HL-60 (cell line): ENCODE results near the gene OSTF1.

Experiments
- DNase-seq, 2 experiments: peaks; one replicate each; pipeline ENCODE4 v3.0.0-alpha.2; 2010 to 2020; ENCODE audit warnings: low read depth in 1 of 2, low spot score in 1 of 2
- H3K27ac ChIP-seq: fragments of 250-450 bp; sonication (Bioruptor Pico); replicated peaks from 2 replicates; pipeline ENCODE4 v1.5.1; 2020; ENCODE audit warnings: mild to moderate bottlenecking, moderate library complexity
- H3K27me3 ChIP-seq: fragments of 250-450 bp; sonication (Bioruptor Pico); 2 replicates; pipeline ENCODE4 v1.5.1; 2021; ENCODE audit warnings: mild to moderate bottlenecking, moderate library complexity; ENCODE audit not compliant: insufficient read depth, poor library complexity, severe bottlenecking
- H3K4me3 ChIP-seq: replicated peaks from 2 replicates; pipeline ENCODE4 v1.5.1; 2011; ENCODE audit warnings: mild to moderate bottlenecking, control low read depth, low read length; ENCODE audit not compliant: insufficient read depth
- GABPA ChIP-seq: IDR thresholded peaks from 2 replicates; pipeline ENCODE4 v1.6.1; 2012; ENCODE audit warnings: low read depth
- POLR2AphosphoS5 ChIP-seq: IDR thresholded peaks from 2 replicates; pipeline ENCODE4 v1.6.1; 2012; ENCODE audit warnings: low read depth
- SPI1 ChIP-seq: IDR thresholded peaks from 2 replicates; pipeline ENCODE4 v1.6.1; 2012; ENCODE audit warnings: low read depth, mild to moderate bottlenecking, borderline replicate concordance
- TF ChIP-seq, protein P1 (sequence below): IDR thresholded peaks from one replicate; pipeline ENCODE4 v1.5.1; 2011; ENCODE audit warnings: low read length, control low read depth, inconsistent platforms; ENCODE audit not compliant: insufficient read depth
- TF ChIP-seq, protein P2 (sequence below): IDR thresholded peaks from 2 replicates; pipeline ENCODE4 v1.6.1; 2012; ENCODE audit warnings: low read depth; ENCODE audit not compliant: insufficient replicate concordance

OSTF1 gene

DNA sequence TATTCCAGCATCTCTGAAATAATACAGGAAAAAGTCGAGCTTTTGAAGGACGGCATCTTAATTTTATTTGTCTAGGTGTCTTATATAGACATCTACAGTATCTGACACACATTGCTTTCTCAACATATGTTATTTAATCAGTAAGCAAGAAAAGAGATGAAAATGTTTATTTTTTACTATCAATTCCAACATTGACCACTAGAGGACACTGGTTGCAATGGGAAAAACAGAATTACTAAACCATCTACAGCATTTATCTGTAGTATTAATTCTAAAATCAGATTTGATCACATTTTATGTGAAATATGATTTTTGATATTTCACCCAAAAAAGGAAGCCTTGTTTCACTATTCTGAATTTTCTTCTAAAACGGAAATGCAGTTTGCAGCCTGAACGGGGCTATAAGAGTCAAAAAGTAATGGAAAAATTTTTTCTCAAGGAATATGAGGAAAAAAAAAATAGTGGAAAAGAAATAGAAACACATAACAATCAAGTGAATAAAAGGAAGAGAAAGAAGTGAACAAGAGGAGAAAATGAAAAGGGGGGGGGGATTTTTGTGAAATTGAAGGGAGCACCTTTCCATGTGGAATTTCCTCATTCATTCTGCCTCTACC, 98.6 kb downstream of the OSTF1 start:
- Histone ChIP-seq H3K4me3 (no peak overlapping the region), H3K27me3 (no peaks in the 10 kb centered on the region), H3K27ac (no peak overlapping the region)
- DNase-seq: no peak
- TF ChIP-seq POLR2AphosphoS5 (no peak), SPI1 (no peak), GABPA (no peak)
- TF ChIP-seq, protein P1, sequence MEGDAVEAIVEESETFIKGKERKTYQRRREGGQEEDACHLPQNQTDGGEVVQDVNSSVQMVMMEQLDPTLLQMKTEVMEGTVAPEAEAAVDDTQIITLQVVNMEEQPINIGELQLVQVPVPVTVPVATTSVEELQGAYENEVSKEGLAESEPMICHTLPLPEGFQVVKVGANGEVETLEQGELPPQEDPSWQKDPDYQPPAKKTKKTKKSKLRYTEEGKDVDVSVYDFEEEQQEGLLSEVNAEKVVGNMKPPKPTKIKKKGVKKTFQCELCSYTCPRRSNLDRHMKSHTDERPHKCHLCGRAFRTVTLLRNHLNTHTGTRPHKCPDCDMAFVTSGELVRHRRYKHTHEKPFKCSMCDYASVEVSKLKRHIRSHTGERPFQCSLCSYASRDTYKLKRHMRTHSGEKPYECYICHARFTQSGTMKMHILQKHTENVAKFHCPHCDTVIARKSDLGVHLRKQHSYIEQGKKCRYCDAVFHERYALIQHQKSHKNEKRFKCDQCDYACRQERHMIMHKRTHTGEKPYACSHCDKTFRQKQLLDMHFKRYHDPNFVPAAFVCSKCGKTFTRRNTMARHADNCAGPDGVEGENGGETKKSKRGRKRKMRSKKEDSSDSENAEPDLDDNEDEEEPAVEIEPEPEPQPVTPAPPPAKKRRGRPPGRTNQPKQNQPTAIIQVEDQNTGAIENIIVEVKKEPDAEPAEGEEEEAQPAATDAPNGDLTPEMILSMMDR: peak; percentile 57
- TF ChIP-seq, protein P2, sequence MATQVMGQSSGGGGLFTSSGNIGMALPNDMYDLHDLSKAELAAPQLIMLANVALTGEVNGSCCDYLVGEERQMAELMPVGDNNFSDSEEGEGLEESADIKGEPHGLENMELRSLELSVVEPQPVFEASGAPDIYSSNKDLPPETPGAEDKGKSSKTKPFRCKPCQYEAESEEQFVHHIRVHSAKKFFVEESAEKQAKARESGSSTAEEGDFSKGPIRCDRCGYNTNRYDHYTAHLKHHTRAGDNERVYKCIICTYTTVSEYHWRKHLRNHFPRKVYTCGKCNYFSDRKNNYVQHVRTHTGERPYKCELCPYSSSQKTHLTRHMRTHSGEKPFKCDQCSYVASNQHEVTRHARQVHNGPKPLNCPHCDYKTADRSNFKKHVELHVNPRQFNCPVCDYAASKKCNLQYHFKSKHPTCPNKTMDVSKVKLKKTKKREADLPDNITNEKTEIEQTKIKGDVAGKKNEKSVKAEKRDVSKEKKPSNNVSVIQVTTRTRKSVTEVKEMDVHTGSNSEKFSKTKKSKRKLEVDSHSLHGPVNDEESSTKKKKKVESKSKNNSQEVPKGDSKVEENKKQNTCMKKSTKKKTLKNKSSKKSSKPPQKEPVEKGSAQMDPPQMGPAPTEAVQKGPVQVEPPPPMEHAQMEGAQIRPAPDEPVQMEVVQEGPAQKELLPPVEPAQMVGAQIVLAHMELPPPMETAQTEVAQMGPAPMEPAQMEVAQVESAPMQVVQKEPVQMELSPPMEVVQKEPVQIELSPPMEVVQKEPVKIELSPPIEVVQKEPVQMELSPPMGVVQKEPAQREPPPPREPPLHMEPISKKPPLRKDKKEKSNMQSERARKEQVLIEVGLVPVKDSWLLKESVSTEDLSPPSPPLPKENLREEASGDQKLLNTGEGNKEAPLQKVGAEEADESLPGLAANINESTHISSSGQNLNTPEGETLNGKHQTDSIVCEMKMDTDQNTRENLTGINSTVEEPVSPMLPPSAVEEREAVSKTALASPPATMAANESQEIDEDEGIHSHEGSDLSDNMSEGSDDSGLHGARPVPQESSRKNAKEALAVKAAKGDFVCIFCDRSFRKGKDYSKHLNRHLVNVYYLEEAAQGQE: no peak

DNA sequence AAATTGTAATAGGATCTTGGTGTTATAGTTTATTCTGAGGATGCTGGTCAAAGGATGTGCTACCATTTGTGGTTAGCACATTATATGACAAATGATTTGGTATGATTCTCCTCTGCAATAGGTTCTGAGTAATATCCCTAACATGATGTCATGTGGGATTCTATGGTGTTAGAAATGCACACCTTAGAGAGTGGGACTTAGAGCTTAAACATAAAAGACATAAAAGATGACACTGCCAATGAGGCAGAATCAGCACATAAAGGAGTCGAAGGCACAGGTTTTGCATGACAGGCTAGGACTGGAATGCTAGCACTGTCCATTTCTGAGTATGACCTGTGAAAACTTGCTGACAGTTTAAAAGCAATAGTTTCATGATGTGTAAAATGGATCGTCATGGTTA, 100.4 kb downstream of the OSTF1 start:
- no peak overlapping the region for H3K27ac ChIP-seq
- no peak overlapping the region for H3K4me3 ChIP-seq
- TF ChIP-seq SPI1 (no peak), POLR2AphosphoS5 (no peak), GABPA (no peak)
- TF ChIP-seq, protein P1: no peak
- TF ChIP-seq, protein P2: no peak
- DNase-seq: no peak
- no peaks in the 10 kb centered on the region for H3K27me3 ChIP-seq

DNA sequence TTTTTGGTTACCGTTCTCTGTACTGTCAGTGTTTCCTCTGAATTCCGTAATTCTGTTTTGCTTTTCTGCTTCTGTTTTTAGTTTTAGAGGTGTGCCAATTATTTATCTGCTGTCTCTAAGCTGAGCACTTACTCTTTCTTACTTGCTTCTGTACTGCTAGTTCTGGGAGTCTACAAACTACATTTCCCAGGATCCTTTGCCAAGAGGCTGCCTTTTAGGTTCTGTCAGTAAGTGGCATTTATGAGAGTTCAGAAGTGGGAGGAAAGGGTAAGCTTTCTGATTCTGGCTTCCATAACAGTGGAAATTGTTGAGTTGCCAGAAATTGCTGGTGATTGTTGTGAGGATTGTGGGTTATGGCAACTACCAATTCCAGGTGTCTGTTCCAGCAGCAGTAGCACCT, 102.4 kb downstream of the OSTF1 start:
- H3K27me3 ChIP-seq: no peaks in the 10 kb centered on the region
- no peak for DNase-seq
- H3K27ac ChIP-seq: no peak overlapping the region
- TF ChIP-seq GABPA: no peak
- no peak for TF ChIP-seq POLR2AphosphoS5
- TF ChIP-seq, protein P1: no peak
- TF ChIP-seq, protein P2: no peak
- TF ChIP-seq SPI1: no peak
- no peak overlapping the region for H3K4me3 ChIP-seq
